ENCODE results near the gene CCNI2. TPM values are rescaled to one million over a fixed set of nuclear protein-coding genes. Genes with fewer than 3 reads are reported as not detected.

The CCNI2 gene
- total RNA-seq, 4 donors from 2014 or later = not detected

- no peaks in the 10 kb centered on the region for H3K9me3 ChIP-seq
- DNase-seq (ENCODE audit: low spot score in 2 of 2) = no peak
- H3K27me3 ChIP-seq = no peaks in the 10 kb centered on the region
- no peak for TF ChIP-seq EP300 (IDR thresholded peaks at IDR 0.05)
- 84 to 100% methylated on average over 3 of the region's 3 CpGs for WGBS, 2 donors
- H3K27ac ChIP-seq = no peak overlapping the region
- H3K4me1 ChIP-seq = peaks cover 0 to 76% (median 7%) of the 10 kb centered on the region in 4 donors
- no peak overlapping the region for H3K4me3 ChIP-seq
- H3K36me3 ChIP-seq = peaks cover 0 to 18% (median 0%) of the 10 kb centered on the region in 3 donors
Observed at GRCh38 chr5:132768485-132768868, 21.3 kb downstream of the CCNI2 start.

DNA sequence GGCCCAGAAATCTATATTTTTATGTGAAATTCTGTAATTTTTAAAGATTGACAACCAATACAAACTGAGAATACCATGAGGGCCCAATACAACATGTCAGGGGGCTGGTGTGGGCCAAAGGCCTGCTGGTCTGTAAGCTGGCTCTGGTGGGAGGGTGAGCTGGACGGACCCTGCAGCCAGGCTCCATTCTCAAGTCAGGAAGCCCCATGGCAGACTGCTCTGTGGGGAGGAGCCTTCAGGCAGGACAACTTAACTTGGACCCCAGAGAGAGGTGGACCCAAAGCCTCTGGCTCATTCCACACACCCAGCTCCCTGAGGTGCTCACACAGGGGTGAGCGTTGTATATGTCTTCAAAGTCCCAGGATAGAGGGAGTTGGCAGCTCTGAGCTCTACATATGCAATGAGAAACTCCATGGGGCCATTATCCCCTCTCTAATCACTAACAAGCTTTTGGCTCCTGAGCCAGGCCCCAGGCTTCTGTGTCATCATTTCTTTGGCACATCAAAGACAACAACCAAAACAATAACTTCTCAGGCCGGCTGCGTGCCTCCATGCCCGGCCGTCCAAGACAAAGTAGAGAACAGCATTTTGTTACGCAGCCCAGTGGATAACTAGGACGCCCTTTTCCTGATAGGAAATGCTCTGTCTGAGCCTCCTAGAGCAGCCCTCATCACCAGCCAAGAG is 23.4 kb downstream of the CCNI2 start:
- no peak for DNase-seq (ENCODE audit: low spot score in 2 of 2)

GRCh38 chr5:132771503-132771998 is 24.3 kb downstream of the CCNI2 start:
- H3K9me3 ChIP-seq = no peaks in the 10 kb centered on the region
- H3K27me3 ChIP-seq = no peaks in the 10 kb centered on the region
- no peak overlapping the region for H3K4me3 ChIP-seq
- peaks cover 0 to 92% (median 14%) of the 10 kb centered on the region in 4 donors for H3K4me1 ChIP-seq
- H3K27ac ChIP-seq = peak overlapping the region in 2 of 4 donors; percentile 63 to 69
- 43 to 61% methylated on average over 4 to 8 of the region's 8 CpGs for WGBS, 2 donors
- TF ChIP-seq EP300 (IDR thresholded peaks at IDR 0.05) (no peak), POLR2A (IDR thresholded peaks at IDR 0.05) (no peak), CTCF (IDR thresholded peaks at IDR 0.05) (no peak)
- no peak for DNase-seq (ENCODE audit: low spot score in 2 of 2)
- H3K36me3 ChIP-seq = no peaks in the 10 kb centered on the region

More for the DNA sequence above, 23.4 kb downstream of the CCNI2 start:
- no peaks in the 10 kb centered on the region for H3K36me3 ChIP-seq
- H3K4me3 ChIP-seq = no peak overlapping the region
- peaks cover 0 to 92% (median 7%) of the 10 kb centered on the region in 4 donors for H3K4me1 ChIP-seq
- H3K9me3 ChIP-seq = no peaks in the 10 kb centered on the region
- H3K27me3 ChIP-seq = no peaks in the 10 kb centered on the region
- TF ChIP-seq EP300 (IDR thresholded peaks at IDR 0.05) (peak in 1 of 2 donors; percentile 31), POLR2A (IDR thresholded peaks at IDR 0.05) (no peak)
- H3K27ac ChIP-seq = peak overlapping the region in 2 of 4 donors; percentile 63 to 69
- 78 to 84% methylated on average over 8 of the region's 8 CpGs for WGBS, 2 donors

- no peak overlapping the region for H3K4me3 ChIP-seq
- H3K4me1 ChIP-seq = peaks cover 0 to 83% (median 14%) of the 10 kb centered on the region in 4 donors
- H3K36me3 ChIP-seq = no peaks in the 10 kb centered on the region
- DNase-seq (ENCODE audit: low spot score in 2 of 2) = no peak
- peak overlapping the region in 2 of 4 donors; percentile 63 to 69 for H3K27ac ChIP-seq
- TF ChIP-seq CTCF (IDR thresholded peaks at IDR 0.05) (no peak), EP300 (IDR thresholded peaks at IDR 0.05) (no peak), POLR2A (IDR thresholded peaks at IDR 0.05) (no peak)
- H3K27me3 ChIP-seq = no peaks in the 10 kb centered on the region
- 66 to 83% methylated on average over 7 to 8 of the region's 8 CpGs for WGBS, 2 donors
- H3K9me3 ChIP-seq = no peaks in the 10 kb centered on the region
Observed at GRCh38 chr5:132772291-132773070, 25.3 kb downstream of the CCNI2 start.

DNA sequence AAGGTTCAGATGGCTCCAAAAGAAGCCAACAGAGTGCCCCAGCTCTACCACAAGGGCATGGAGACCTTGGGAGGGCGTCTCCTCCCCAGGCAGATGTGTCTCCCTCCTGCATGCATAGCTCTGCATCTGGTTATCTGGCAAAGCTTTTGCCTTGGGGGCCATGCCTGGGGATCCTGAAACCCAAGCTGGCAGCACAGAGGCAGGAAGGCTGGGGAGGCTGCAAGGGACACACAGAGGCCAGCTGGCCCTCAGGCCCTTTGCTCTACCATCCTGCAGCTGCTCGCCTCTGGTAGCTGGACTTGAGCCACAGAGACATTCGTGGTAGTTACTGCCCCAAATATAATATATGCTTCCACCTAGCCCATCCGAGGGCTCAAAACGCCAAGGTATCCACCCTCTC is 25.9 kb downstream of the CCNI2 start:
- H3K36me3 ChIP-seq = no peaks in the 10 kb centered on the region
- TF ChIP-seq POLR2A (IDR thresholded peaks at IDR 0.05) (no peak), CTCF (IDR thresholded peaks at IDR 0.05) (no peak), EP300 (IDR thresholded peaks at IDR 0.05) (no peak)
- no peaks in the 10 kb centered on the region for H3K9me3 ChIP-seq
- no peaks in the 10 kb centered on the region for H3K27me3 ChIP-seq
- WGBS, 2 donors = 95 to 96% methylated on average over 5 of the region's 5 CpGs
- H3K4me1 ChIP-seq = peaks cover 0 to 82% (median 16%) of the 10 kb centered on the region in 4 donors
- DNase-seq (ENCODE audit: low spot score in 2 of 2) = no peak
- no peak overlapping the region for H3K4me3 ChIP-seq
- H3K27ac ChIP-seq = peak overlapping the region in 2 of 4 donors; percentile 63 to 69

Data from tibial nerve (tissue), 4 donors.